Spleen (tissue), 11 donors: Measurements from ENCODE around the gene FES. TPM values are rescaled to one million over a fixed set of nuclear protein-coding genes. Genes with fewer than 3 reads are reported as not detected.
A peak's percentile ranks its signal among the peaks of the same experiment; 100 is the strongest.

Experiments used
- DNase-seq: peaks from one replicate; pipeline ENCODE4 v3.0.0-alpha.2; 2020
- H3K27ac ChIP-seq, 8 donors: fragments of 200-600 bp; sonication (generic) in 7 of 8; 1 replicate in 4 of 8; 2 replicates in 4 of 8; pipeline versions ENCODE4 v1.5.0 to v1.8.0; 2016 to 2021; ENCODE audit warnings: inconsistent platforms in 4 of 8, mild to moderate bottlenecking in 4 of 8, moderate library complexity in 1 of 8
- H3K27me3 ChIP-seq, 7 donors: fragments of 200-600 bp; sonication (generic) in 6 of 7; replicated peaks in 1 of 7; 1 replicate in 4 of 7; 2 replicates in 3 of 7; pipeline versions ENCODE4 v1.5.0 to v1.8.0; 2016 to 2021; ENCODE audit warnings: inconsistent platforms in 3 of 7, mild to moderate bottlenecking in 1 of 7
- H3K36me3 ChIP-seq, 6 donors: fragments of 200-600 bp; sonication (generic) in 5 of 6; 1 replicate in 4 of 6; 2 replicates in 2 of 6; pipeline versions ENCODE4 v1.5.0 to v1.8.0; 2016 to 2021; ENCODE audit warnings: inconsistent platforms in 2 of 6
- H3K4me1 ChIP-seq, 6 donors: fragments of 200-600 bp; sonication (generic) in 5 of 6; 1 replicate in 3 of 6; 2 replicates in 3 of 6; pipeline versions ENCODE4 v1.5.0 to v1.8.0; 2016 to 2021; ENCODE audit warnings: inconsistent platforms in 3 of 6
- H3K4me3 ChIP-seq, 8 donors: fragments of 200-600 bp; sonication (generic) in 7 of 8; 1 replicate in 4 of 8; 2 replicates in 4 of 8; pipeline versions ENCODE4 v1.5.0 to v1.8.0; 2016 to 2021; ENCODE audit warnings: inconsistent platforms in 4 of 8, mild to moderate bottlenecking in 4 of 8, moderate library complexity in 2 of 8
- H3K9me3 ChIP-seq, 8 donors: fragments of 200-600 bp; sonication (generic) in 7 of 8; 1 replicate in 4 of 8; 2 replicates in 4 of 8; pipeline versions ENCODE4 v1.5.0 to v1.8.0; 2016 to 2021; ENCODE audit warnings: inconsistent platforms in 4 of 8
- CTCF ChIP-seq, 11 experiments: fragments of 200-600 bp in 7 of 11; fragments of 450-650 bp in 4 of 11; sonication (generic) in 4 of 11; IDR thresholded peaks in 8 of 11; conservative IDR thresholded peaks in 3 of 11; 1 replicate in 7 of 11; 2 replicates in 4 of 11; pipeline versions ENCODE4 v1.4.0 to v1.8.0; 2016 to 2021; ENCODE audit warnings: antibody characterized with exemption in 11 of 11, inconsistent platforms in 4 of 11, mild to moderate bottlenecking in 1 of 11
- POLR2A ChIP-seq, 3 donors: fragments of 450-650 bp; IDR thresholded peaks; one replicate each; pipeline ENCODE4 v1.5.1; 2017; ENCODE audit warnings: antibody characterized with exemption in 3 of 3, mild to moderate bottlenecking in 1 of 3
- POLR2AphosphoS5 ChIP-seq, 3 donors: sonication (generic); formaldehyde crosslinking; IDR thresholded peaks; one replicate each; pipeline ENCODE4 v1.5.1; 2017; ENCODE audit warnings: antibody characterized with exemption in 3 of 3
- WGBS, 5 donors: extraction: QIAGEN DNeasy Blood & Tissue Kit in 3 of 5; methylation state at CpG; one replicate each; pipeline versions ENCODE4 v1.1.5 to v1.1.7; 2013 to 2018; 5-methylcytosine and 5-hydroxymethylcytosine counted together
- intact Hi-C: fragments of 100-400 bp; cut with DNase I; formaldehyde crosslinking; loops from one replicate; pipeline ENCODE4 v1.15.0; 2023; ENCODE audit warnings: low total_unique reads
- polyA plus RNA-seq, 3 donors: library from polyadenylated mRNA; stranded (reverse); fragments of 200-250 nt; gene quantifications; one replicate each; pipeline ENCODE4 v1.2.1, GENCODE V29; 2013
- total RNA-seq, 7 donors: library from RNA; depleted of rRNA in 3 of 7; stranded (reverse); fragments of >200 nt in 3 of 7; fragmentation: NEBNext Ultra II Directional in 4 of 7; extraction: Animal tissue kit (Norgen Biotek cat#: 25700) in 4 of 7; gene quantifications; one replicate each; pipeline versions ENCODE4 v1.1.0 to v1.2.1, GENCODE V29; 2016 to 2021
- donor health status: healthy with polysubstance abuse.
- donor health status: DM: no; HTN: no; CAD: no; lungs with moderate emphysema.
- donor health status: DM: no; HTN: no; CAD: no.
- donor health status: Bipolar disorder and iron deficiency.
- donor health status: healthy.
- donor health status: DM: no; HTN: no; CAD: no.
- donor health status: DM: yes; HTN: yes; CAD: no.

Gene FES
- total and polyA plus RNA-seq, 10 donors, result 39.5 to 369 (median 240) TPM

- Histone ChIP-seq H3K27ac (peak overlapping the region in 2 of 8 donors; percentile 82 to 86), H3K27me3 (no peaks in the 10 kb centered on the region), H3K4me3 (no peak overlapping the region), H3K36me3 (no peaks in the 10 kb centered on the region), H3K4me1 (peaks cover 2 to 65% (median 27%) of the 10 kb centered on the region in 6 donors), H3K9me3 (no peaks in the 10 kb centered on the region)
- DNase-seq, result no peak
- 92 to 99% (median 96%) methylated on average over 10 of the region's 10 CpGs for WGBS, 5 donors
- intact Hi-C loops, result no loop called here
- no peak for TF ChIP-seq POLR2AphosphoS5 (IDR thresholded peaks at IDR 0.05)
- TF ChIP-seq CTCF (IDR thresholded peaks at IDR 0.05 in 8 of 11, conservative IDR thresholded peaks at IDR 0.05 in 3 of 11), result no peak
- no peak for TF ChIP-seq POLR2A (IDR thresholded peaks at IDR 0.05)
Measured at GRCh38 chr15:90864507-90864906, 19.8 kb upstream of the FES start.

- WGBS, 5 donors, result 91 to 97% (median 95%) methylated on average over 4 of the region's 4 CpGs
- no peaks in the 10 kb centered on the region for H3K9me3 ChIP-seq
- intact Hi-C loops, result no loop called here
- H3K27me3 ChIP-seq, result no peaks in the 10 kb centered on the region
- TF ChIP-seq POLR2A (IDR thresholded peaks at IDR 0.05), result no peak
- no peak overlapping the region for H3K4me3 ChIP-seq
- no peak for DNase-seq
- H3K36me3 ChIP-seq, result no peaks in the 10 kb centered on the region
- H3K27ac ChIP-seq, result no peak overlapping the region
- H3K4me1 ChIP-seq, result peaks cover 14 to 65% (median 33%) of the 10 kb centered on the region in 6 donors
Measured at GRCh38 chr15:90865702-90866101, 18.6 kb upstream of the FES start.

GRCh38 chr15:90866161-90866715, 18.1 kb upstream of the FES start:
- Histone ChIP-seq H3K27me3 (no peaks in the 10 kb centered on the region), H3K27ac (no peak overlapping the region), H3K4me1 (peaks cover 17 to 65% (median 36%) of the 10 kb centered on the region in 6 donors), H3K4me3 (no peak overlapping the region), H3K9me3 (no peaks in the 10 kb centered on the region), H3K36me3 (no peaks in the 10 kb centered on the region)
- DNase-seq, result no peak
- WGBS, 5 donors, result 78 to 90% (median 81%) methylated on average over 16 of the region's 16 CpGs
- intact Hi-C loops, result no loop called here
- TF ChIP-seq CTCF (IDR thresholded peaks at IDR 0.05 in 8 of 11, conservative IDR thresholded peaks at IDR 0.05 in 3 of 11) (no peak), POLR2AphosphoS5 (IDR thresholded peaks at IDR 0.05) (no peak), POLR2A (IDR thresholded peaks at IDR 0.05) (no peak)

GRCh38 chr15:90866800-90867199, 17.5 kb upstream of the FES start:
- WGBS, 5 donors, result 83 to 94% (median 90%) methylated on average over 3 of the region's 3 CpGs
- intact Hi-C loops, result no loop called here
- peaks cover 17 to 61% (median 36%) of the 10 kb centered on the region in 6 donors for H3K4me1 ChIP-seq
- no peaks in the 10 kb centered on the region for H3K36me3 ChIP-seq
- no peaks in the 10 kb centered on the region for H3K27me3 ChIP-seq
- no peak overlapping the region for H3K27ac ChIP-seq
- H3K4me3 ChIP-seq, result no peak overlapping the region
- DNase-seq, result no peak
- H3K9me3 ChIP-seq, result no peaks in the 10 kb centered on the region
- TF ChIP-seq POLR2AphosphoS5 (IDR thresholded peaks at IDR 0.05) (no peak), POLR2A (IDR thresholded peaks at IDR 0.05) (no peak), CTCF (IDR thresholded peaks at IDR 0.05 in 8 of 11, conservative IDR thresholded peaks at IDR 0.05 in 3 of 11) (no peak)
